Type B pancreatic cell (in vitro differentiated cells): Measurements from ENCODE around the gene SLC25A1. TPM values are rescaled to one million over a fixed set of nuclear protein-coding genes. Genes with fewer than 3 reads are reported as not detected.

Experiments
- DNase-seq: peaks from one replicate; pipeline ENCODE4 v3.0.0; 2021; ENCODE audit warnings: mixed read lengths; ENCODE audit not compliant: unreplicated experiment; ENCODE audit errors: extremely low spot score
- H3K27ac Mint-ChIP-seq: 2 replicates; pipeline ENCODE4 v1.8.0; 2021; ENCODE audit warnings: mild to moderate bottlenecking, mixed read lengths
- H3K27me3 Mint-ChIP-seq: 2 replicates; pipeline ENCODE4 v1.8.0; 2021; ENCODE audit warnings: mixed read lengths
- H3K36me3 Mint-ChIP-seq: 2 replicates; pipeline ENCODE4 v1.8.0; 2021; ENCODE audit warnings: mixed read lengths
- H3K4me1 Mint-ChIP-seq: one replicate; pipeline ENCODE4 v1.8.0; 2021; ENCODE audit warnings: mixed read lengths; ENCODE audit not compliant: unreplicated experiment
- H3K4me3 Mint-ChIP-seq: 2 replicates; pipeline ENCODE4 v1.8.0; 2021; ENCODE audit warnings: mild to moderate bottlenecking, mixed read lengths
- H3K9me3 Mint-ChIP-seq: 2 replicates; pipeline ENCODE4 v1.8.0; 2021; ENCODE audit warnings: mixed read lengths
- CTCF ChIP-seq: fragments of 200-600 bp; sonication (generic); conservative IDR thresholded peaks from 2 replicates; pipeline ENCODE4 v1.5.0; 2021; ENCODE audit warnings: antibody characterized with exemption, mild to moderate bottlenecking
- total RNA-seq: library from RNA; stranded (reverse); gene quantifications from 2 replicates; pipeline ENCODE4 v1.2.1, GENCODE V29; 2021; ENCODE audit warnings: low replicate concordance

SLC25A1 gene
- total RNA-seq, 1 donor from 2014 or later = 94.4 TPM

- Mint-ChIP-seq H3K9me3 (no peaks in the 10 kb centered on the region), H3K27me3 (no peaks in the 10 kb centered on the region), H3K4me3 (no peak overlapping the region), H3K4me1 (no peaks in the 10 kb centered on the region), H3K27ac (no peak overlapping the region), H3K36me3 (peaks cover 13% of the 10 kb centered on the region)
- no peak for TF ChIP-seq CTCF
- no peak for DNase-seq
These were observed 44.2 kb downstream of the SLC25A1 start for GRCh38 chr22:19134176-19134831.

GRCh38 chr22:19133561-19133960 lies 45.0 kb downstream of the SLC25A1 start:
- Mint-ChIP-seq H3K4me1 (no peaks in the 10 kb centered on the region), H3K27ac (no peak overlapping the region), H3K4me3 (no peak overlapping the region), H3K36me3 (peaks cover 13% of the 10 kb centered on the region), H3K9me3 (no peaks in the 10 kb centered on the region), H3K27me3 (no peaks in the 10 kb centered on the region)
- no peak for TF ChIP-seq CTCF
- DNase-seq = no peak

GRCh38 chr22:19132693-19133400 lies 45.7 kb downstream of the SLC25A1 start:
- Mint-ChIP-seq H3K4me1 (no peaks in the 10 kb centered on the region), H3K9me3 (no peaks in the 10 kb centered on the region), H3K27me3 (no peaks in the 10 kb centered on the region), H3K4me3 (no peak overlapping the region), H3K36me3 (peaks cover 13% of the 10 kb centered on the region), H3K27ac (no peak overlapping the region)
- no peak for DNase-seq
- TF ChIP-seq CTCF = no peak

- Mint-ChIP-seq H3K27me3 (no peaks in the 10 kb centered on the region), H3K9me3 (no peaks in the 10 kb centered on the region), H3K4me1 (no peaks in the 10 kb centered on the region), H3K27ac (no peak overlapping the region), H3K36me3 (peaks cover 13% of the 10 kb centered on the region), H3K4me3 (no peak overlapping the region)
- TF ChIP-seq CTCF = no peak
- no peak for DNase-seq
These were observed 46.4 kb downstream of the SLC25A1 start for GRCh38 chr22:19132153-19132552.

GRCh38 chr22:19131685-19132015 lies 46.9 kb downstream of the SLC25A1 start:
- H3K27me3 Mint-ChIP-seq = no peaks in the 10 kb centered on the region
- TF ChIP-seq CTCF = no peak
- DNase-seq = no peak
- no peaks in the 10 kb centered on the region for H3K9me3 Mint-ChIP-seq
- no peaks in the 10 kb centered on the region for H3K4me1 Mint-ChIP-seq
- H3K4me3 Mint-ChIP-seq = no peak overlapping the region
- no peak overlapping the region for H3K27ac Mint-ChIP-seq
- peaks cover 11% of the 10 kb centered on the region for H3K36me3 Mint-ChIP-seq
